Stimulated activated CD4-positive, alpha-beta T cell treated with anti-CD3 and anti-CD28 coated beads, Interleukin-1b, Interleukin-23, amount 100 ng/mL, for 24 hours (primary cell): ENCODE measurements around the gene DOCK1.

Source experiments
- DNase-seq, 4 experiments: peaks; one replicate each; pipeline ENCODE4 v3.0.0-alpha.2; 2020; ENCODE audit warnings: low read depth in 4 of 4, low spot score in 1 of 4

DOCK1 gene

DNA sequence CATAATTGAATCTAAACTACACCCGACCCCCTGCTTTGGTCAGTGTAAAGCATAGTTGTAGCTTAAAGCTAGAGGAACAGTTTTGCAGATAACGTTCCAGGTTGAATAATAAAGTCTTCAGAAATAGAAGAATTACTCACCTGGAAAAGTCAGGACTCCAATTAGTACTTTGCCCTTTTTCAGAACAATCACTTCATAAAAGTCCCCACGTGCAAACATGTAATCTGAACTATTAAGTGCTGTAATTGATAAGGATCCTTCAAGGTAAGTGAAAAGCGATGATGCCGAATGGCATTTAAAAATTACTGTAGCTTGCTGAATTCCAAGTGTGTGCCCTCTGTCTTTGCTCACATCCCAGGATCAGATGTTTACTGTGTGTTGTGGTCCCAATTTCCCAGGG is 344.8 kb downstream of the DOCK1 start:
- DNase-seq: no peak

DNA sequence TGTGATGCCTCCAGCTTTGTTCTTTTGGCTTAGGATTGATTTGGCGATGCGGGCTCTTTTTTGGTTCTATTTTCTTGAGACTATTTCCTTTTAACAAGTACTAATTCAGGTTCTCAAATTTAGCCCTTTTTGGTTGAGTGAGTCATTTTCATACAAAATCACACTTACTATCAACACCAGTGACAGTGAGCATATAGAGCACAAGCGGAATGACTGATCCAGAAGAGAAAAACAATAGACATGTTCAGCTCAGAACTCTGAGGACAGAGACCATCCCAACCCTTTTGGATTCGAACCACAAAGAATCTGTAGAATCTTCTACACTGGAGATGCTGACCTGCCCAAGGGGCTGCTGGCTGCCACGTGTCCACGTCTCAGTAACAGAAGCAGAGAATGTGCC is 347.6 kb downstream of the DOCK1 start:
- no peak for DNase-seq

DNA sequence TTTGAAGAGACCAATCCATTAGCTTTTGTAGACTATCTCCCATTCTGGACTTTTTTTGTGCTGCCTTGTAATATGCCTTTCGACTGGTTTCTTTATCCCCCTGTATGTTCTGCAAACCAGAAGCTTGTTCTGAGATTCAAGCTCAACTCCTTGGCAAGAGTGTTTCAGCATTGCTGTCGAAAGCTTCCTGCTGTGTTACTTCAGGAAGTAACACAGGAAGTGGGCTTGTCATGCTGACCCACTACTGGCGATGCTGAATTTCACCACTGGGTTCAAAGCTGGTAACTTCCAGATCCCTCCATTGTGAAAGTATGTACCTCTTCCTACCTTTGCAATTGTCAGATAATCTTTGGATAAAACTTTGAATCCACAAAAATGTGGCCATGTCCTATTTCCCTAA is 349.0 kb downstream of the DOCK1 start:
- DNase-seq: no peak

DNA sequence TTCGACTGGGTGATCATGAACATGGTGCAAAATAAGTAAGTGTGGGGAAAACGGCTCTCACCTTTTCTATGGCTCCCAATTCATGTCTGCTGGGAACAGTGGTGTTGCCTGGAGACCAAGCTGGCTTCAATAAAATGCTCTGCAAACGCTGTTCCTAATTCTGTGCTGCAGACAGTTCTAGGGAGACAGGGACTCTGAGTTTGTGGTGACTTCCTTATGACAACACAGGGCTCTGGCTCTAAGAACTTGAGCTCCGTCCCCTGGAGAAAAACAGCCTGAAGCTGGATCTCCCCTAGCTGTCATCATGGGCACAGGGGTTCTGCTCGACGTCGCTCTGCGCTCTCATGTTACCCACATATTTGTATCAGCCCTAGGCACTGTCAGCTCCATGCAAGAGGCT is 352.2 kb downstream of the DOCK1 start:
- DNase-seq: no peak

DNA sequence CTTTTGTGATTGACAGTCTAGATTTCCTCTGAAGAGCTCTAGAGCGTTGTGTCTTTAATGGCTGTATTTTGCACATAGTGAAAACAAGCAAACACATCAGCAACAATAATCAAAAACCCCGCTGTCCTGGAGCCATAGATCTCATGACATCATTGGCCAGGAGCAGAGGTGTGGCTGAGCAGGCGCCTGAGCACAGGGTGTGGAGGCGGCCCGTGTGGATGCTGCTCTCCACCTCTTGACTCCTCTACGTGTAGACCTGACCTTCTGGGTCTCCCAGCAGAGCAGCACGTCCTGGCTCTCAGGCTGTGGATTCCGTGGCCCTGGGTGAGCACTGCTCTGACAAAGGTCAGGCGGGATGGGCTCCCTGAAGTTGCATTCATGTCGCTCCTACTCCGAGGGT is 354.1 kb downstream of the DOCK1 start:
- DNase-seq: no peak

DNA sequence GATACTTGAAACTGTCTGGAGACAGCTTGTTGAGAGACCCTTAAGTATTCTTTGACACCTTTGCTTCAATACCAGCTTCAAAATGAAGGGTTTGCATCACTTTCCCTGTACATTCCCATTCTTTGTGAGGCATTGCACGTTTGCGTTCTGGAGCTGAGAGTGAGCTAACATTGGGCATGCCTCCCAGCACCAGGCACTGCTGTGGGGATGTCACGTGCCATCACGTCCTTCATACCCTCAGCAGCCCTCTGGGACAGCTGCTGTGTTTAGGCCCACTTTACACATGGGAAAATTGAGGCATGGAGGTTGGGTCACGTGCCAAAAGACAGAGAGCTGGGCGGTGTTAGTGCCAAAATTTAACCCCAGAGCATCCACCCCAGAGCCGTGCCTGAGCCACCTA is 357.4 kb downstream of the DOCK1 start:
- no peak for DNase-seq

DNA sequence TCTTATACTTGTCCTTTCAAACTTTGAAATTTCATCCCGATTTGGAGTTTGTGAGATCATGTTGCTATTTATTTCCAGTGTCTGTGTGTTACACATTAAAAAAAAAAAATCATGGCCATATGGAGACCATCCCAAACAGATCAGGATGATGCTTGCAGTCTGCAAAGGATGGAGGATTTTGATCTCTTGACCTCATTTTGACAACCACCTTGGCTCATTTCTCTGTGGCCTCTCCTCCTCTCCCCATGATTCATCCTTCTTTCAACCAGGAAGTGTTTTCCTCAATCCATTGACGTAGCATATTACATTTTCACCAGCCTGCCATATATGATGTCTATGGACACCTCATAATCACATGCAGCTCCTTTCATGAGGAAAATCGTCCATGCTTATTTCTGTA is 360.1 kb downstream of the DOCK1 start:
- no peak for DNase-seq

DNA sequence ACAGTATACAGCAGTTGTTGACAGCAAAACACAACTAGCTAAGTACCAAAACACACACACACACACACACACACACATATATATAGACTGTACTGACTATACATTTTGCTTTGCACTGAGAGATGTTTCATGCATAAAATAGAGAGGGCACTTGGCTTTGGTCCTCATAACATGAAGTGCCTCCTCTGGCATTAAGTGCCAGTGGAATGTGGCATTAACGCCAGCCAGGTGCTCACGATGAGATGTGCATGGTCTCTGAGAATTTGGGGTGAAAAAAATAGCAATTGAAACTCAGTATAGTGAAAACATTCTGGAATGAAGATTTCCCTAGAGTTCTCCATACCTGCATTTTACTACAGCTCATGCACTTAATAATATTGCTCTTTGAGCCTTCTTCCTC is 361.2 kb downstream of the DOCK1 start:
- DNase-seq: no peak

DNA sequence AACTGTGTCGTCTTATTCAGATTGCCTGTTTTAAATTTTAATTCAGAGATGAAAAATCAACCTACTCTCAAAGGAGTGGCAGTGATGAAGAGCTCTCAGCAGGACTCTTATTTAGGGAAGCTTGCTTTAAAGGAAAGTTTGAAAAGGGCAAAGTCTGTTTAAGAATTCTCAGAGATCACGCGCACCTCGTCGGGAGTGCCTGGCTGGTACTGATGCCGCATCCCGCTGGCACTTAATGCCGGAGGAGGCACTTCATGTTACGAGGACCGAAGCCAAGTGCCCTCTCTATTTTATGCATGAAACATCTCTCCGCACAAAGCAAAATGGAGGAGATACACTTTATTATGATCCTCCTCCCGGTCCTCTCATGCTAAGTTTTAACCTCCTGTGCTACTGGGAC is 362.2 kb downstream of the DOCK1 start:
- no peak for DNase-seq

DNA sequence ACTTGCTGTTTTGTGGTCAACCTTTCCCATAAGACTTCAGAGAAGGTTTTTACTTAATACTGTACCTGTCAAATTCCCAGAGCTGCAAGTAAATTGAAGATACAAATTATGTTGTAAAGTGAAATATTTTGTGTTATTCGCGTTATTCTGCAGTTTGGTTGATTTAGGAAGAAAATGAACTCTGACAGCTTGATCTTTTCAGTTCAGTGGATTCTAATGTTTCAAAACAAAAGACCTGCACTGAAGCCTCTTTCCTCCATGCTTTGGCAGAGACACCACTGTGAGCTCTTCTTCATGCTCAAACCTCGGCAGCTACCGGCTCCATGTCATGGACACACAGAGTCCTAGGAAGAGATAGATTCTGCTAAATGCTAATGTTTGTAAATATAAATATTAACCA is 366.8 kb downstream of the DOCK1 start:
- no peak for DNase-seq

DNA sequence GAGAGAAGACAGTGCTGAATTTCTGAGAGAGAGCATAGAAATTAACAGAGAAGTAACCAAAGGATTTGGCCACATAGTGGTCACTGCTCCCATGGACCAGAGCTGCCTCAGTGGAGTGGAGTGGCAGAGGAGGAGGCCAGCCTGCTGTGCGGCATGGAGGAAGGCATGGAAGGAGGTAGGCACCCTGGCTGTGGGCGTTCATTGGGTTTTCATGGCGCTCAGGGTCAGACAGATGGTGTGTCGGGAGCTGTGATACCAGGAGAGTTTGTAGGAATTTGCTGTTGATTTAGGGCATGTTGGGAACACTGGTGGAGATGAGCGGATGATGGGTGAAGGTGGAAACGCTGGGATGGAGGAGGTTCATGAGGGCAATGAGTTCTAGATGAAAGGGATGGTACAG is 370.0 kb downstream of the DOCK1 start:
- no peak for DNase-seq

DNA sequence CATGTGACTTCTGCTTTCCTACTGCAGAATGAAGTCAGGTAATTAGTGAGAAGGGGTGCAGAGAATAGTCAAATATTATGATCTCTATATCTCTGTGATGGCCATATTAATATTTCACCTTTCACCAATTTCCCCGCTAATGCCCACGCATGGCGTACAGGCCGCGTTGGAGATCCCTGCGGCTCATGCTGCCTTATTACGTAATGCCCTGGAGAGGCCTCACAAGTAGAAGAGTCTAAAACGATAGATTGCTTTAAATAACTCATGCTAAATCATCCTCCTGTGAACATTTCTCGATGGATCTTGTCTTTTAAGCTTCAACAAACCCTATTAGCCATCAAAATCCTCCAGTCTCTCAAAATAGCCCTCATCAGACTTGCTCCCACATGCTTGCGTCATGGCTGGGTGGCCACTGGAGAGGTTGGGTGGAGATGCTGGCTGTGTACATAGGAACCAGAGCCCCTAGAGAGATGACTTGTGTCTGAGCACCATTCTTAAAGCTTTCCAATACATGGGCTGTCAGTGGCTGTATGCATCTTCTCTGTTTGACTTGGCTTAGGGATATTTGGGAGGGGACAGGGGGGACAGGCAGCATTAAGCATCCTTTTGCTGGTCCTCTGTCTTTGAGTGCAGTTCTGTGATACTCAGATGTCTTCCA is 370.7 kb downstream of the DOCK1 start:
- DNase-seq: no peak

DNA sequence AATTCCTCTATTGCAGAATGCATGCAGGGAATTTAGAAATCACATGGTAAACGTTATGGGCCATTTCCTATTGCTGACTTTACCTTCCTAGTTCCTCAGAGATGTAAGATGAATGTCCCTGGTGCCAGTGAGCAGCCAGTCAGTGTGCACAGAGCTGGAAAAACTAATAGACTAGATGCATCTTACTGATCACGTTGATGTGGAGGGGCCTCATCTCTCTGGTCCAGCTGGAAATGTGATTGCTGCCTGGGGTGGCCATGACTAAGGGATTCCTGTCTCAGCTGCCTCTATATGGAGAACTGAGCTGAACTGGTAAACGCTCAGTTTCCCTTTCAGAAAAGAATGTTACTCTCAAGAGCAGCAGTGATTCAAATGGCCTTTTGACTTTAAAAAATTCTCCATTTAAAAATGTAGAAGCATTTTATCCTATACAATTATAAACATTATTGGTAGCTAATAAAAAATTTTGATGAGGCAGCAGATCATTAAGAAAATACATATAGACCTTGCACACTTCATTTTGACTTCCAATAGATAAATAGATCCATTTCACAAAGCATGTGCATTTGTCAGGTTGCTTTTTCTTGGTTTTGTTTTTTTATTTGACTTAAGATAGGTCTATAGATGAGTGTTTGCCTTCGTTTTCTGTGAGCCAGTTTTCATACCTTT is 371.7 kb downstream of the DOCK1 start:
- DNase-seq: no peak

DNA sequence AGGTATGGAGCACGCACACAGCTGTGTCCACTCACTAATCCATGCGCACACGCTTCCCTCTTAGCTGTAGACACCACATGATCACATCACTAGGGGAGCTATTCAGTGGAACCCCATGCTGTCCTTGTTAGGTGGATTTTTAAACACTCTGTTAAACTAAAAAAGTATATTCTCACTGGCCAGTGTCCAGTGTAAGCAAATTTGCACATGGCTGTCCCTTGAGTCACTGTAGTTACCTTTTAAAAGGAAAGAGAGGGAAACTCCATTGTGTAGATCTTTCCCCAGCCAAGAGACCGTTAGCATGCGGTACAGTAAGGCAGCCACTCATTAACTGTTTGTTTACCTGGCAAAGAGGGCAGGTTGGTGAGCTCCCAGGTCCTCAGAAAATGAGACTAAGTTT is 372.8 kb downstream of the DOCK1 start:
- DNase-seq: no peak

DNA sequence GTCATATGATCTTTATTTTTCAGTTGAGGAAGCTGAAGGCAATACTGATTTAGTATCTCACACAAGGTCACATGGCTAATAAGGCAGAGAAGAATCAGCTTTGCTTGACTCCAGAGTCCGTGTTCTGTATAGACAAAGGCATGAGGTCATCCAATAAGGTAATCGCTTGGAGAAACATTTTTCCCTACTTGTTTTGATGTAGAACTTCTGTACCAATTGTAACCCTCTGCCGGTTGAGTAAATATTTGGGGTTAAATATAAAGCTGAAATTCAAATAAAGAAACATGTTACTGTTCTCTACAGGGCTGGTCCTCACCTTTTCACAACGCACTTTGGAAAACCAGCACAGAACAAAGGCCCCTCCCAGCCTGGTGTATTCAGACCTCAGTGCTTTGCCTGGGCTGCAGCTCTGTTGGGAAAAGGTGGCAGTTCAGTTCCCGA is 374.1 kb downstream of the DOCK1 start:
- DNase-seq: no peak

DNA sequence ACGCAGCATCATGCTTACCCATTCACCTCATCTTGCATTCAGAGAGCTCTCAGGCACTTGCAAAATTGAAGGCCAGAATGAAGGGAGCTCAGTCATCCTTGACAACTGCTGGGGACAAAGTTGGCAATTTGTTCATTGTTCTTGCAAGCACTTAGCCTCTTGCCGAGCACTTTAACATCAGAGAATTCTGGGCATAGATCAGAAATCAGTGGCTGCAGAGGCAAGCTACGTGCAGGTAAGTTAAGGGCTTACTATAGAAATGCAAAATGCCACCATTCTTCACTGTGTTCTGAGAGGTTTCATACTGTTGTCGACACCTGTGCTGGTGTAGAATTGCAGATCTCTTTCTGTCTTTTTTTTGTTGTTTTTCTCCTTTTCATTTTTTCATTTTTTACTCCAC is 375.2 kb downstream of the DOCK1 start:
- DNase-seq: no peak

DNA sequence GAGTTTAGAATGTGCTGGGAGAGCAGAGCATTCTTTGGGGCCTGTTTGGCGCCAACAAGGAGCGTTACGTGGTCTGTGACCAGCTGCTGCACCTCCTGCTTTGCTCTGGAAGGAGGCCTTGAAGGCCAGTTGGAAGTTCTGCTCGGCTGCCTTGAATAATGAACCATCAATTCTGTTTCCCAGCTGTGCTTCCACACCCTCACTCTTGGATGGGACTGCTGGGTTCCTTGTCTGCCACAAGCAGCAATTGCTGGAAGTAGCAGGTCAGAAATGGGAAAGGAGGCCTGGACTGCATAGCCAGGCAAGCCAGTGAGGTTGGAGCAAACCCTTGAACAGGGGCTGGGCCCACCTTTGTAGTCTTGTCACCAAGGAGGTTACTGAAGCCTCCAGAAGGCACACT is 377.8 kb downstream of the DOCK1 start:
- DNase-seq: no peak

DNA sequence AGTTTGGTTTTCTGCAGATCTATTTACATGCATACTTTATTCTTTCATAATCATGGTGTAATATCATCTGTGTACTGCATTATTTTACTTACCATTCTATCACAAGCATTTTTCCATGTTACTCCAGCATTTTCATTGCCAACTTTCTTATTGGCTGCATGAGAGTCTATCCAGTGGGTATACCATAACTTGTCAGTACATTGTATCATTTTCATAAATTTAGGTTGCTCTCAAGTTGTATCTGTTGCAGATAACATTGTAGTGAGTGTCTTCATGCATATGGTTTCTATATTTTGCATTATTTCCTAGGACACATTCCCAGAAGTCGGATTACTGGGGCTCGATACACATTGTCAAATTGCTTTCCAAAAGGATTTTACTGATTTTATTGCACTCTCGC is 378.3 kb downstream of the DOCK1 start:
- DNase-seq: no peak

DNA sequence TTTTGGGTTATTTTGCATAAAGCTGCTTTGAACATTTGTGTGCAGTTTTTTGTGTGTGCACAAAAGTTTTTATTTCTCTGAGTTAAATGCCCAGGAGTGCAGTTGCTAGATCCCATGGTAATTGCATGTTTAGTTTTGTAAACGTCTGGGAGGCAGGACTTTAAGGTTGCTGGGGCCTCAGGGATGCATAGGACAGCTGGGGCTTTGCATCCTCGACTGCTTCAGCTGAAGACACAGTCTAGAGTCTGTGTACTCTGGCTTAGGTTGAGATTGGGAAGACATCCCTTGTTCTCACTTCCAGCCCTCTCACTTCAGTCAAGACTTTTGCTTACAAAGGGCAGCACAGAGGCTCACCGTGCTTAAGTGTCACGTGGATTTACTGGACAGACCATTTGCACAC is 385.6 kb downstream of the DOCK1 start:
- DNase-seq: no peak

DNA sequence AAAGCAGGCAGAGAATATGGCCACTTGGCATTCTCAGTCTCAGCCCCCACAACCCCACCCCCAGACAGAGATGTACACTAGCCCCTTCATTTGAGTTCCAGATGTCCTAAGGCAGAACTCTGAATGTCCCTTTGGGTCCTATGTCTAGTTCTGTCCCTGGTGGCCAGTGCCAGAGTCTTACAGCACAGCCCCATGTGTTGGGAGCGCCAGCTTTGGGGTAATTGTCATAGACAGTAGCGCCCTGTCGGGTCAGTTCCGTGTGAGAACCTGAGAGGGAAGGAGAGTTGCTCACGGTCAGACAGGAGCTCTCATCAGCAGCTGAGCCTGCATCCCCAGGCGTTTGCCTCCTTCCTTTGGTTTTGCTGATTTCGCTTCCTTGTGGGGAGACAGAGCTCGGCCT is 386.1 kb downstream of the DOCK1 start:
- no peak for DNase-seq

DNA sequence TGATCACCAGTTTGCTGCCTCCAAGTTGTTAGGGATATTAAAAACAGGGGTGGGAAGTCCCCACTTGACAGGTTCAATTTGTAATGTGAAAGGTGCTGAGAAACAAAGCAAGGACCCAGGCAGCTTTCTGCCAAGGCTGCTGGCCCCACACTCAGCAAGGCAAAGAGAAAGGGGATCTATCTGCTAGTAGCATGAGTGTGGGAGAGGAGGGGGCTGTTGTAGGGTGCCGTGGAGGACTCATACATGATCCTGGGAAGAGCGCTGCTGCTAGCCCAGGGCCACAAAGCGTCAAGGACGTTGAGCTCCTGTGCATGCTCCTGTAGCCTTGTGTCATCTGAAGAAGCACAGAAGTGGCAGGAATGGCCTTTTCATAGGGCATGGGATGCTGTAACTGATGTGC is 387.7 kb downstream of the DOCK1 start:
- DNase-seq: no peak

DNA sequence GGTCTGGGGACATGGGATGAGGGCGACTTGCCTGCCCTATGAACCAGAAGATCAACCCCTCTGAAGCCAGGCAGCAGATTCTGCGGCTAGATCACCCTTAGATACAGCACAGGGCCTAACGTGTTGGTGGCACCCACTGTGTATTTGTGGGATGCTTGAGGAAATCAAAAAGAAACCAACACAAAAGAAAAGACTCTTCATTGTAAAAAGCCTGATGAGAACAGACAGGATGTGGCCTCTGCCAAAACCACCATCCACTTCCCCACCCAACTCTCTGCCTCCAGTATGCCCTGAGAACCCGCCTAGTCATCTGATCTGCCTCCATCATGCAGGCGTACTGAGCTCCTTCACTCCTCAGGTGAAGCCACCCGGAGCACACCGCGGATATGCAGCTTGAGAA is 388.4 kb downstream of the DOCK1 start:
- DNase-seq: peak in 3 of 4 experiments; percentile 7 to 25 (median 11)

DNA sequence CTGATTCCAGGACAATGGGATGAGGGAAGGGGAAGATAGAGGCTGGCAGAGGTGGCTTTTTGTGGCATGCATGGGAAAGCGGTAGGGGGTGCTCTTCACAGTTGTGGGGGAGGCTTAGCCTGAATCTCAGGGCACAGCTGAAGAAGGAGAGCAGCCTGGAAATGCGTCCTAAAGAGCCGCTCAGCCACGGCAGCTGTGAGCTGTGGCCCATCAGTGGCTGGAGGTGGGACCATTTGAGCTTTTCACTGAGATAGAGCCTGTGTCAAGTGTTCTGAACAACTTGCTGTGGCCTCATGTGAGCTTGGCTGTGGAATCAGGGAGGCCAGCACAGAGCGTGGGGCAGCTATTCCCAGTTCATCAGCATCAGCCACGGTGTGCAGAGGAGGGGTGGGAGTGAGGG is 391.5 kb downstream of the DOCK1 start:
- no peak for DNase-seq
